HEK293 (cell line): Measurements from ENCODE around the gene PIP4K2A.

Experiments
- KLF8 ChIP-seq: fragments of 450-650 bp; formaldehyde crosslinking; IDR thresholded peaks from 2 replicates; pipeline ENCODE4 v1.5.1; 2016; ENCODE audit warnings: missing biosample characterization, missing genetic modification characterization
- KLF9 ChIP-seq: fragments of 450-650 bp; formaldehyde crosslinking; IDR thresholded peaks from 2 replicates; pipeline ENCODE4 v1.5.1; 2016; ENCODE audit warnings: missing biosample characterization, missing genetic modification characterization, low read depth
- OSR2 ChIP-seq: fragments of 450-650 bp; formaldehyde crosslinking; IDR thresholded peaks from 2 replicates; pipeline ENCODE4 v1.5.1; 2016; ENCODE audit warnings: missing biosample characterization, missing genetic modification characterization
- TCF7L2 ChIP-seq: IDR thresholded peaks from 2 replicates; pipeline ENCODE4 v1.6.1; 2011; ENCODE audit warnings: low read depth, mild to moderate bottlenecking, inconsistent platforms, low read length, moderate library complexity, borderline replicate concordance
- ZBTB1 ChIP-seq: fragments of 450-650 bp; formaldehyde crosslinking; IDR thresholded peaks from 2 replicates; pipeline ENCODE4 v1.5.1; 2016; ENCODE audit warnings: missing biosample characterization, missing genetic modification characterization
- ZBTB20 ChIP-seq: fragments of 450-650 bp; formaldehyde crosslinking; IDR thresholded peaks from 2 replicates; pipeline ENCODE4 v1.5.1; 2016; ENCODE audit warnings: missing biosample characterization, missing genetic modification characterization
- ZBTB7A ChIP-seq: fragments of 450-650 bp; formaldehyde crosslinking; IDR thresholded peaks from 2 replicates; pipeline ENCODE4 v1.5.1; 2016; ENCODE audit warnings: low read depth, missing biosample characterization, missing genetic modification characterization
- ZFP41 ChIP-seq: fragments of 450-650 bp; formaldehyde crosslinking; IDR thresholded peaks from 2 replicates; pipeline ENCODE4 v1.5.1; 2016; ENCODE audit warnings: missing biosample characterization, missing genetic modification characterization, borderline replicate concordance
- ZNF133 ChIP-seq: fragments of 450-650 bp; formaldehyde crosslinking; IDR thresholded peaks from 2 replicates; pipeline ENCODE4 v1.5.1; 2016; ENCODE audit warnings: missing biosample characterization, missing genetic modification characterization
- ZNF138 ChIP-seq: fragments of 450-650 bp; formaldehyde crosslinking; IDR thresholded peaks from 2 replicates; pipeline ENCODE4 v1.5.1; 2016; ENCODE audit warnings: missing biosample characterization, missing genetic modification characterization, borderline replicate concordance
- ZNF19 ChIP-seq: fragments of 450-650 bp; formaldehyde crosslinking; IDR thresholded peaks from 2 replicates; pipeline ENCODE4; 2016; ENCODE audit warnings: missing biosample characterization, missing genetic modification characterization, low read depth
- ZNF221 ChIP-seq: fragments of 450-650 bp; formaldehyde crosslinking; IDR thresholded peaks from 2 replicates; pipeline ENCODE4 v1.5.1; 2017; ENCODE audit warnings: missing biosample characterization, missing genetic modification characterization, borderline replicate concordance
- ZNF266 ChIP-seq: fragments of 450-650 bp; formaldehyde crosslinking; IDR thresholded peaks from 2 replicates; pipeline ENCODE4 v1.5.1; 2016; ENCODE audit warnings: missing biosample characterization, missing genetic modification characterization, low read depth
- ZNF274 ChIP-seq, 2 experiments: fragments of 200-500 bp in 1 of 2; fragments of 450-650 bp in 1 of 2; sonication (Bioruptor generic) in 1 of 2; formaldehyde crosslinking in 1 of 2; IDR thresholded peaks; 2 replicates each; pipeline versions ENCODE4 v1.5.1 to v1.6.1; 2014 to 2016; ENCODE audit warnings: borderline replicate concordance in 1 of 2, inconsistent platforms in 1 of 2, low read length in 1 of 2, missing biosample characterization in 1 of 2, missing genetic modification characterization in 1 of 2
- ZNF311 ChIP-seq: fragments of 450-650 bp; formaldehyde crosslinking; IDR thresholded peaks from 2 replicates; pipeline ENCODE4 v1.5.1; 2017; ENCODE audit warnings: missing biosample characterization, missing genetic modification characterization, borderline replicate concordance
- ZNF37A ChIP-seq: fragments of 450-650 bp; IDR thresholded peaks from 2 replicates; pipeline ENCODE4 v1.5.1; 2018; ENCODE audit warnings: missing biosample characterization, missing genetic modification characterization
- ZNF416 ChIP-seq: fragments of 450-650 bp; formaldehyde crosslinking; IDR thresholded peaks from 2 replicates; pipeline ENCODE4 v1.5.1; 2016; ENCODE audit warnings: missing biosample characterization, missing genetic modification characterization
- ZNF433 ChIP-seq: fragments of 450-650 bp; formaldehyde crosslinking; IDR thresholded peaks from 2 replicates; pipeline ENCODE4 v1.5.1; 2016; ENCODE audit warnings: missing biosample characterization, missing genetic modification characterization, low read depth
- ZNF473 ChIP-seq: fragments of 450-650 bp; formaldehyde crosslinking; IDR thresholded peaks from 2 replicates; pipeline ENCODE4 v1.5.1; 2017; ENCODE audit warnings: missing biosample characterization, missing genetic modification characterization
- ZNF510 ChIP-seq: fragments of 450-650 bp; formaldehyde crosslinking; IDR thresholded peaks from 2 replicates; pipeline ENCODE4 v1.5.1; 2018; ENCODE audit warnings: mild to moderate bottlenecking, missing genetic modification characterization, missing biosample characterization; ENCODE audit not compliant: insufficient replicate concordance
- ZNF548 ChIP-seq: fragments of 450-650 bp; formaldehyde crosslinking; IDR thresholded peaks from 2 replicates; pipeline ENCODE4 v1.5.1; 2016; ENCODE audit warnings: missing biosample characterization, missing genetic modification characterization
- ZNF549 ChIP-seq: fragments of 450-650 bp; IDR thresholded peaks from 2 replicates; pipeline ENCODE4 v1.5.1; 2018; ENCODE audit warnings: missing biosample characterization, missing genetic modification characterization, mild to moderate bottlenecking, inconsistent platforms, moderate library complexity
- ZNF600 ChIP-seq: fragments of 450-650 bp; formaldehyde crosslinking; IDR thresholded peaks from 2 replicates; pipeline ENCODE4 v1.5.1; 2016; ENCODE audit warnings: missing biosample characterization, missing genetic modification characterization
- ZNF621 ChIP-seq: fragments of 450-650 bp; formaldehyde crosslinking; IDR thresholded peaks from 2 replicates; pipeline ENCODE4 v1.5.1; 2017; ENCODE audit warnings: missing biosample characterization, missing genetic modification characterization
- ZNF670 ChIP-seq: fragments of 450-650 bp; formaldehyde crosslinking; IDR thresholded peaks from 2 replicates; pipeline ENCODE4 v1.5.1; 2016; ENCODE audit warnings: missing biosample characterization, missing genetic modification characterization, low read depth
- ZNF76 ChIP-seq: fragments of 450-650 bp; formaldehyde crosslinking; IDR thresholded peaks from 2 replicates; pipeline ENCODE4; 2016; ENCODE audit warnings: low read depth, missing biosample characterization, missing genetic modification characterization, borderline replicate concordance
- ZNF776 ChIP-seq: fragments of 450-650 bp; formaldehyde crosslinking; IDR thresholded peaks from 2 replicates; pipeline ENCODE4 v1.5.0; 2017; ENCODE audit warnings: missing biosample characterization, missing genetic modification characterization, borderline replicate concordance
- ZNF792 ChIP-seq: fragments of 450-650 bp; formaldehyde crosslinking; IDR thresholded peaks from 2 replicates; pipeline ENCODE4 v1.5.1; 2016; ENCODE audit warnings: missing biosample characterization, missing genetic modification characterization
- TF ChIP-seq, protein P1 (sequence below): fragments of 450-650 bp; formaldehyde crosslinking; IDR thresholded peaks from 2 replicates; pipeline ENCODE4 v1.5.1; 2016; ENCODE audit warnings: missing biosample characterization, missing genetic modification characterization
- TF ChIP-seq, protein P2 (sequence below): fragments of 450-650 bp; formaldehyde crosslinking; optimal IDR thresholded peaks from 2 replicates; pipeline ENCODE3; 2016; ENCODE audit warnings: missing biosample characterization, mild to moderate bottlenecking, missing genetic modification characterization
- TF ChIP-seq, protein P3 (sequence below): fragments of 450-650 bp; formaldehyde crosslinking; IDR thresholded peaks from 2 replicates; pipeline ENCODE4 v1.5.1; 2017; ENCODE audit warnings: missing biosample characterization, missing genetic modification characterization
- TF ChIP-seq, protein P4 (sequence below): fragments of 450-650 bp; formaldehyde crosslinking; IDR thresholded peaks from 2 replicates; pipeline ENCODE4 v1.5.1; 2016; ENCODE audit warnings: missing biosample characterization, missing genetic modification characterization
- TF ChIP-seq, protein P5 (sequence below): fragments of 450-650 bp; formaldehyde crosslinking; IDR thresholded peaks from 2 replicates; pipeline ENCODE4 v1.5.1; 2016; ENCODE audit warnings: missing biosample characterization, missing genetic modification characterization

Gene PIP4K2A

DNA sequence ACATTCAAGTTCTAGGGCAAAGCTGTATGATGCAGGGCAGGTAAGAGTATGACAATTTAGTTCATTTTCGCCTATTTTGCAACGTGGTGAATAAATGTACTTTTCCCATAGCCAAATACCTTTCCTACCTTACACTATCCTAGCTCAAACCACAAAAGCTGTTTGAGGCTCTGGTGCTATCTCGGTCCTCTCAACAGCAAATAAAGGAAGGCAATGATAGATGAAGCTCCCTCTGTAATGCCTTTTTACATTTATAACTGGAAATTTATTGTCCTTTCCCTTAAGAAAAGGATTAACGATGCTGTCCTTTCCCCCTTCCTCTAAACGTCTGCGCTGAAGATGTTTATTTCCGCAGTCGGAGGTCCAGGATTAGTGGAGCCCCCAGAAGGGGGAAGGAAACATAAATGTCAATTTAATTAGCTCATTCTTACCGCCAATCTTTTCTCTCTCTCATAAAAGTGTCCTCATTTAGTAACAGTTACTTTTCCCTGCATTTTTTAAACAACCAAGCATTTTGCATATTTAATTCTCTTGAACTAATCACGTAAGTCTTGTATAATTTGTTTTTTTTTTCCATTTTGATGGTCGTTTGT, 114.6 kb downstream of the PIP4K2A start (continued):
- TF ChIP-seq, protein P1, sequence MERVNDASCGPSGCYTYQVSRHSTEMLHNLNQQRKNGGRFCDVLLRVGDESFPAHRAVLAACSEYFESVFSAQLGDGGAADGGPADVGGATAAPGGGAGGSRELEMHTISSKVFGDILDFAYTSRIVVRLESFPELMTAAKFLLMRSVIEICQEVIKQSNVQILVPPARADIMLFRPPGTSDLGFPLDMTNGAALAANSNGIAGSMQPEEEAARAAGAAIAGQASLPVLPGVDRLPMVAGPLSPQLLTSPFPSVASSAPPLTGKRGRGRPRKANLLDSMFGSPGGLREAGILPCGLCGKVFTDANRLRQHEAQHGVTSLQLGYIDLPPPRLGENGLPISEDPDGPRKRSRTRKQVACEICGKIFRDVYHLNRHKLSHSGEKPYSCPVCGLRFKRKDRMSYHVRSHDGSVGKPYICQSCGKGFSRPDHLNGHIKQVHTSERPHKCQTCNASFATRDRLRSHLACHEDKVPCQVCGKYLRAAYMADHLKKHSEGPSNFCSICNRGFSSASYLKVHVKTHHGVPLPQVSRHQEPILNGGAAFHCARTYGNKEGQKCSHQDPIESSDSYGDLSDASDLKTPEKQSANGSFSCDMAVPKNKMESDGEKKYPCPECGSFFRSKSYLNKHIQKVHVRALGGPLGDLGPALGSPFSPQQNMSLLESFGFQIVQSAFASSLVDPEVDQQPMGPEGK = no peak
- TF ChIP-seq TCF7L2 = peak; percentile 52; the same call in 1 of the 2 replicates
- TF ChIP-seq ZNF266 = no peak
- no peak for TF ChIP-seq ZNF311 (tag by site-specific recombination)
- TF ChIP-seq ZFP41 (tag by site-specific recombination) = no peak
- TF ChIP-seq ZNF19 (tag by site-specific recombination) = no peak
- TF ChIP-seq ZNF621 (tag by site-specific recombination) = no peak
- no peak for TF ChIP-seq ZNF549
- TF ChIP-seq ZBTB1 (tag by site-specific recombination) = no peak
- TF ChIP-seq ZNF670 (tag by site-specific recombination) = no peak
- TF ChIP-seq ZNF600 = no peak
- TF ChIP-seq, protein P2, sequence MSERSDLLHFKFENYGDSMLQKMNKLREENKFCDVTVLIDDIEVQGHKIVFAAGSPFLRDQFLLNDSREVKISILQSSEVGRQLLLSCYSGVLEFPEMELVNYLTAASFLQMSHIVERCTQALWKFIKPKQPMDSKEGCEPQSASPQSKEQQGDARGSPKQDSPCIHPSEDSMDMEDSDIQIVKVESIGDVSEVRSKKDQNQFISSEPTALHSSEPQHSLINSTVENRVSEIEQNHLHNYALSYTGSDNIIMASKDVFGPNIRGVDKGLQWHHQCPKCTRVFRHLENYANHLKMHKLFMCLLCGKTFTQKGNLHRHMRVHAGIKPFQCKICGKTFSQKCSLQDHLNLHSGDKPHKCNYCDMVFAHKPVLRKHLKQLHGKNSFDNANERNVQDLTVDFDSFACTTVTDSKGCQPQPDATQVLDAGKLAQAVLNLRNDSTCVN (tag by site-specific recombination) = no peak
- TF ChIP-seq, protein P3, sequence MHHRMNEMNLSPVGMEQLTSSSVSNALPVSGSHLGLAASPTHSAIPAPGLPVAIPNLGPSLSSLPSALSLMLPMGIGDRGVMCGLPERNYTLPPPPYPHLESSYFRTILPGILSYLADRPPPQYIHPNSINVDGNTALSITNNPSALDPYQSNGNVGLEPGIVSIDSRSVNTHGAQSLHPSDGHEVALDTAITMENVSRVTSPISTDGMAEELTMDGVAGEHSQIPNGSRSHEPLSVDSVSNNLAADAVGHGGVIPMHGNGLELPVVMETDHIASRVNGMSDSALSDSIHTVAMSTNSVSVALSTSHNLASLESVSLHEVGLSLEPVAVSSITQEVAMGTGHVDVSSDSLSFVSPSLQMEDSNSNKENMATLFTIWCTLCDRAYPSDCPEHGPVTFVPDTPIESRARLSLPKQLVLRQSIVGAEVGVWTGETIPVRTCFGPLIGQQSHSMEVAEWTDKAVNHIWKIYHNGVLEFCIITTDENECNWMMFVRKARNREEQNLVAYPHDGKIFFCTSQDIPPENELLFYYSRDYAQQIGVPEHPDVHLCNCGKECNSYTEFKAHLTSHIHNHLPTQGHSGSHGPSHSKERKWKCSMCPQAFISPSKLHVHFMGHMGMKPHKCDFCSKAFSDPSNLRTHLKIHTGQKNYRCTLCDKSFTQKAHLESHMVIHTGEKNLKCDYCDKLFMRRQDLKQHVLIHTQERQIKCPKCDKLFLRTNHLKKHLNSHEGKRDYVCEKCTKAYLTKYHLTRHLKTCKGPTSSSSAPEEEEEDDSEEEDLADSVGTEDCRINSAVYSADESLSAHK (tag by site-specific recombination) = peak; percentile 90
- no peak for TF ChIP-seq ZNF138 (tag by site-specific recombination)
- no peak for TF ChIP-seq ZNF792 (tag by site-specific recombination)
- TF ChIP-seq KLF8 (tag by site-specific recombination) = no peak; the same call in 1 of the 2 replicates
- no peak for TF ChIP-seq ZNF221 (tag by site-specific recombination)
- no peak for TF ChIP-seq ZNF37A (tag by site-specific recombination)
- no peak for TF ChIP-seq KLF9 (tag by site-specific recombination)
- no peak for TF ChIP-seq ZNF473 (tag by site-specific recombination)
- TF ChIP-seq ZNF416 (tag by site-specific recombination) = no peak
- no peak for TF ChIP-seq ZNF510 (tag by site-specific recombination)
- peak; percentile 82 for TF ChIP-seq OSR2 (tag by site-specific recombination)
- TF ChIP-seq ZNF76 (tag by site-specific recombination) = no peak
- TF ChIP-seq, protein P4, sequence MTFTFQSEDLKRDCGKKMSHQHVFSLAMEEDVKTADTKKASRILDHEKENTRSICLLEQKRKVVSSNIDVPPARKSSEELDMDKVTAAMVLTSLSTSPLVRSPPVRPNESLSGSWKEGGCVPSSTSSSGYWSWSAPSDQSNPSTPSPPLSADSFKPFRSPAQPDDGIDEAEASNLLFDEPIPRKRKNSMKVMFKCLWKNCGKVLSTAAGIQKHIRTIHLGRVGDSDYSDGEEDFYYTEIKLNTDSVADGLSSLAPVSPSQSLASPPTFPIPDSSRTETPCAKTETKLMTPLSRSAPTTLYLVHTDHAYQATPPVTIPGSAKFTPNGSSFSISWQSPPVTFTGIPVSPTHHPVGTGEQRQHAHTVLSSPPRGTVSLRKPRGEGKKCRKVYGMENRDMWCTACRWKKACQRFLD (tag by site-specific recombination) = no peak
- no peak for TF ChIP-seq ZNF274 (IDR thresholded peaks at IDR 0.05; ENCODE audit: low read length)
- no peak for TF ChIP-seq ZNF274 (tag by site-specific recombination; IDR thresholded peaks at IDR 0.05; ENCODE audit: borderline replicate concordance)
- TF ChIP-seq, protein P5, sequence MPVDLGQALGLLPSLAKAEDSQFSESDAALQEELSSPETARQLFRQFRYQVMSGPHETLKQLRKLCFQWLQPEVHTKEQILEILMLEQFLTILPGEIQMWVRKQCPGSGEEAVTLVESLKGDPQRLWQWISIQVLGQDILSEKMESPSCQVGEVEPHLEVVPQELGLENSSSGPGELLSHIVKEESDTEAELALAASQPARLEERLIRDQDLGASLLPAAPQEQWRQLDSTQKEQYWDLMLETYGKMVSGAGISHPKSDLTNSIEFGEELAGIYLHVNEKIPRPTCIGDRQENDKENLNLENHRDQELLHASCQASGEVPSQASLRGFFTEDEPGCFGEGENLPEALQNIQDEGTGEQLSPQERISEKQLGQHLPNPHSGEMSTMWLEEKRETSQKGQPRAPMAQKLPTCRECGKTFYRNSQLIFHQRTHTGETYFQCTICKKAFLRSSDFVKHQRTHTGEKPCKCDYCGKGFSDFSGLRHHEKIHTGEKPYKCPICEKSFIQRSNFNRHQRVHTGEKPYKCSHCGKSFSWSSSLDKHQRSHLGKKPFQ = peak; percentile 68; the same call in 1 of the 2 replicates
- TF ChIP-seq ZNF133 = no peak
- TF ChIP-seq ZBTB7A = no peak
- no peak for TF ChIP-seq ZNF548 (tag by site-specific recombination)
- TF ChIP-seq ZNF776 = no peak
- TF ChIP-seq ZNF433 = no peak
- TF ChIP-seq ZBTB20 (tag by site-specific recombination) = no peak
